Left lung (tissue), 10 donors: ENCODE data around the gene P2RY6. TPM values are rescaled to one million over a fixed set of nuclear protein-coding genes. Genes with fewer than 3 reads are reported as not detected.

ENCODE experiments used
- ATAC-seq: fragments of 200-7000 bp; cut with Tn5 transposase; one replicate; pipeline ENCODE4 v1.9.1; 2020; ENCODE audit warnings: moderate library complexity
- DNase-seq, 4 donors: peaks; one replicate each; pipeline ENCODE4 v3.0.0-alpha.2; 2013 to 2020
- H3K27ac ChIP-seq, 2 donors: fragments of 200-600 bp; sonication (generic) in 1 of 2; one replicate each; pipeline versions ENCODE4 v1.5.0 to v1.8.0; 2020 to 2021
- H3K27me3 ChIP-seq, 2 donors: fragments of 200-600 bp; sonication (generic) in 1 of 2; one replicate each; pipeline versions ENCODE4 v1.5.0 to v1.8.0; 2020 to 2021
- H3K36me3 ChIP-seq, 2 donors: fragments of 200-600 bp; sonication (generic) in 1 of 2; one replicate each; pipeline versions ENCODE4 v1.5.0 to v1.8.0; 2020 to 2021
- H3K4me1 ChIP-seq, 2 donors: fragments of 200-600 bp; one replicate each; pipeline ENCODE4 v1.8.0; 2021
- H3K4me3 ChIP-seq, 2 donors: fragments of 200-600 bp; sonication (generic) in 1 of 2; one replicate each; pipeline versions ENCODE4 v1.5.0 to v1.8.0; 2020 to 2021; ENCODE audit warnings: mild to moderate bottlenecking in 1 of 2
- H3K9me3 ChIP-seq, 2 donors: fragments of 200-600 bp; sonication (generic) in 1 of 2; one replicate each; pipeline versions ENCODE4 v1.5.0 to v1.8.0; 2020 to 2021
- CTCF ChIP-seq, 2 donors: fragments of 200-600 bp; sonication (generic) in 1 of 2; IDR thresholded peaks; one replicate each; pipeline versions ENCODE4 v1.5.0 to v1.8.0; 2021; ENCODE audit warnings: antibody characterized with exemption in 2 of 2
- intact Hi-C, 2 donors: fragments of 100-400 bp; cut with DNase I; formaldehyde crosslinking; loops; one replicate each; pipeline versions ENCODE4 v1.11.2 to v1.14.2; 2022
- polyA plus RNA-seq, 6 donors: library from polyadenylated mRNA; unstranded; fragments of 120-200 nt; gene quantifications; one replicate each; pipeline ENCODE4 v1.2.1, GENCODE V29; 2013; ENCODE audit not compliant: insufficient read length in 6 of 6
- total RNA-seq, 2 donors: library from RNA; stranded (reverse); fragmentation: NEBNext Ultra II Directional; extraction: Animal tissue kit (Norgen Biotek cat#: 25700); gene quantifications; one replicate each; pipeline ENCODE4 v1.2.1, GENCODE V29; 2021
- donor health status: DM: no; HTN: yes; CAD: no.
- donor health status: DM: no; HTN: no; CAD: no.

Gene P2RY6
- total and polyA plus RNA-seq, 8 donors: 0.87 to 4.8 (median 1.9) TPM

- no peak for TF ChIP-seq CTCF (IDR thresholded peaks at IDR 0.05)
- Histone ChIP-seq H3K9me3 (no peaks in the 10 kb centered on the region), H3K36me3 (peaks cover 0 to 3% of the 10 kb centered on the region in 2 donors), H3K4me3 (no peak overlapping the region), H3K27me3 (no peaks in the 10 kb centered on the region), H3K4me1 (peaks cover 20 to 33% of the 10 kb centered on the region in 2 donors), H3K27ac (no peak overlapping the region)
- no peak for DNase-seq
- ATAC-seq: no peak
- intact Hi-C loops: no loop called here
These were observed 65.7 kb downstream of the P2RY6 start for GRCh38 chr11:73337846-73338245.

DNA sequence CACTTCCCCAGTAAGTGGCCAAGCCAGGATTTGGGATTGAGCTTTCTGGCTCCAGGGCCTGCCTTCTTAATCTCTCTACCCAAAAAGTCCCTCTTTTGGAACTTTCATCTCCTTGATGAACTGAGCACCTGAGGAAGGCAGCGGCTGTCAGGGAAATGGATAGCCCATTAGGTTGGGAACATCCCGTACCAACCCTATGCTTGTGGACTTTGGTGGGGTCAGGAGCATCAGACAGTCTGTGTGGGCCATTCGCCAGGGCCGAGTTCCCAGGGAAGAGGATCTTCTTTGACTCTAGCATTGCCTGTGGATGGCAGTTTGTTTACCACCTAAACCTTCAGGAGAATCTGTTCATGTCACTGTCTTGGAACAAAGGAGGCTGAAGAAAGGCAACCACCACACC, 66.1 kb downstream of the P2RY6 start:
- H3K4me1 ChIP-seq: peaks cover 20 to 31% of the 10 kb centered on the region in 2 donors
- no peak overlapping the region for H3K4me3 ChIP-seq
- DNase-seq: no peak
- ATAC-seq: no peak
- peaks cover 0 to 3% of the 10 kb centered on the region in 2 donors for H3K36me3 ChIP-seq
- H3K27ac ChIP-seq: no peak overlapping the region
- H3K9me3 ChIP-seq: no peaks in the 10 kb centered on the region
- TF ChIP-seq CTCF (IDR thresholded peaks at IDR 0.05): no peak
- H3K27me3 ChIP-seq: no peaks in the 10 kb centered on the region
- intact Hi-C loops: no loop called here

DNA sequence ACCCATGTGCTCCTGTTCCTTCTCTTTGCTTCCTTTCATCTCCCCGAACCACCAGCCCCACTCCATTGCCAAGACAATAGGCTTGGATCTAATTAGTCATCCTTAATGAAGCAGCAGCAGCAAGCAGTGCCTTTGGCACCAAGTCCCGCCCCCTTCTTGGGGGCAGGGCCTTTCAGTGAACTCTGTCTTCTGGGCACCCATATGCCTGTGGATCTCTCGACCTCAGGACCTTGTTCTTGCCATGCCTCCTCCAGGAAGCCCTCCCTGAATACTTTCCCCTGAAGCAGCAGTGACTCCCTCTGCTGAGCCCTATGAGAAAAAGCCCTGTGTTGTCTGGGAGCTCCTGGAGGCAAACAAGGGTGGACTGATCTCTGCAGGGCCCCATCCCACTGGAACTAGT, 68.0 kb downstream of the P2RY6 start:
- TF ChIP-seq CTCF (IDR thresholded peaks at IDR 0.05): no peak
- peaks cover 0 to 3% of the 10 kb centered on the region in 2 donors for H3K36me3 ChIP-seq
- H3K4me1 ChIP-seq: peaks cover 1 to 16% of the 10 kb centered on the region in 2 donors
- H3K27ac ChIP-seq: no peak overlapping the region
- intact Hi-C loops: loop anchor here in 1 of 2 donors (5.0 kb wide), 1 partner anchor 33 kb away; the partner anchor contains the start of gene ARHGEF17
- DNase-seq (no peak), ATAC-seq (no peak)
- H3K9me3 ChIP-seq: no peaks in the 10 kb centered on the region
- H3K27me3 ChIP-seq: no peaks in the 10 kb centered on the region
- no peak overlapping the region for H3K4me3 ChIP-seq

- Histone ChIP-seq H3K4me1 (peaks cover 0 to 10% of the 10 kb centered on the region in 2 donors), H3K9me3 (no peaks in the 10 kb centered on the region), H3K36me3 (peaks cover 0 to 6% of the 10 kb centered on the region in 2 donors), H3K4me3 (no peak overlapping the region), H3K27me3 (no peaks in the 10 kb centered on the region), H3K27ac (no peak overlapping the region)
- ATAC-seq: peak; percentile 37
- peak in 2 of 4 donors; percentile 32 to 74 for DNase-seq
- intact Hi-C loops: loop anchor here in 1 of 2 donors (5.0 kb wide), 1 partner anchor 35 kb away; the partner anchor contains the start of gene ARHGEF17
- no peak for TF ChIP-seq CTCF (IDR thresholded peaks at IDR 0.05)
These were observed 70.5 kb downstream of the P2RY6 start for GRCh38 chr11:73342633-73343032.

DNA sequence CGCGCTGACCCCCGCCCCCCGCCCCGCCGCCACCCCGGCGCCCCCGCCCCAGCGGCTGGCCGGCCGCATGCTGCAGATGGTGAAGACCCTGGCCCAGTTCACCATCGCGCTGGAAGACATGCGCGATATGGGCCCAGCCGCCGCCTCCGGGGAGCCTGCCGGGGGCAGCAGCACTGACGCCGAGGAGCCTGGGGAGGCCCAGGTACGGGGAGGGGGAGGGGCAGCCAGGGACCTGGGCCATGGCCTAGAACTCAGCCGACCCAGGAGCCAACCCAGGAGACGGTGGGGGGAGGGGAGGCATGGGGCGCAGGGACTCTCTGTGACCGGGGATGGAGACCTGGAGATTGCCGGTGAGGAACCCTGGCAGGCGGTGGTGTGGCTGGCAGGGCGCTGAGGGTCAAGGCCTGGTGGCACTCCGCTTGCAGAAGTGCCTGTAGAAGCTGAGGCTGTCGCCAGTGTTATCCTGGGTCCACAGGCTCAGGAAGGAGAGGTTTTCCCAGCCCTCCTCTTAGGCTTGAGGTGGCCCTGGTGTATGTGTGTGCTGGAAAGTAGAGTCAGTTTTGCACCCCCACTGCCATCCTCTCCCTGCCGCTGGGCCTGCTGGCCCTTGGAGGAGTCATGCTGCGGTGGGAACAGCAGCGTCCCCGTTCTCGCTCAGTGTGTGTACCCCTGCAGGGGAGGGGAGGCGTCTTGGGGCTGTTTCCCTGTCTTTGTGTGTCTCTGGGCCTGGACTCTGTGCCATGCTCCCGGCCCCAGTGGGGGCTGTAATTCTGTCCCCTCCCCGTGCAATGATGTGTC, 71.1 kb downstream of the P2RY6 start:
- Histone ChIP-seq H3K4me1 (peaks cover 0 to 10% of the 10 kb centered on the region in 2 donors), H3K4me3 (no peak overlapping the region), H3K27me3 (no peaks in the 10 kb centered on the region), H3K27ac (no peak overlapping the region), H3K36me3 (peaks cover 0 to 11% of the 10 kb centered on the region in 2 donors), H3K9me3 (no peaks in the 10 kb centered on the region)
- TF ChIP-seq CTCF (IDR thresholded peaks at IDR 0.05): no peak
- ATAC-seq (no peak), DNase-seq (peak in 1 of 4 donors; percentile 60)
- intact Hi-C loops: loop anchor here in 1 of 2 donors (5.0 kb wide), 1 partner anchor 36 kb away; the partner anchor contains the start of gene ARHGEF17
